Measurements from ENCODE around the gene USP21.

The USP21 gene

DNA sequence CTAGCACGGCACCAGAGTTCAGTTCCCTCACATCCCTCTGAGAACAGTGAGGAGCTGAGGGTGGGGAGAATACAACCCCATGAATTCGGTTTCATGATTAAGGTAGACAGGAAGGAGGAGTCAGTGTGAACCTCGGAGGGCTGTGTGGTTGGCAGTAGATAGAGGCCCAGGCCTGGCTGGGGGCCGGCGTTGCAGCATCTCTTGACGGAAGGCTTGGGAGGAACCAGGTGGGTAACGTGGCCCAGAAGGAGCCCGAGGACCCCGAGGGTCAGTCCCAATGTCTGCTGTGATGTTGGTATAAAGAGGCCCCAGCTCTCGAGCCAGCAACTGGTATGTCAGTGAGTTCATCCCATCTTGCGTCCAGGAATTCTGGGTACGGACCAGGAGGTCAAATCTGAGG is 12.4 kb downstream of the USP21 start:
- H3K4me1 ChIP-seq, result no peaks in the 10 kb centered on the region
- H3K9ac ChIP-seq, result no peak overlapping the region
- H3K27ac ChIP-seq, result no peak overlapping the region
- no peaks in the 10 kb centered on the region for H3K79me2 ChIP-seq
- no peaks in the 10 kb centered on the region for H3K27me3 ChIP-seq (ENCODE audit: control insufficient read depth, insufficient read depth, low read length)
- TF ChIP-seq, protein P1, sequence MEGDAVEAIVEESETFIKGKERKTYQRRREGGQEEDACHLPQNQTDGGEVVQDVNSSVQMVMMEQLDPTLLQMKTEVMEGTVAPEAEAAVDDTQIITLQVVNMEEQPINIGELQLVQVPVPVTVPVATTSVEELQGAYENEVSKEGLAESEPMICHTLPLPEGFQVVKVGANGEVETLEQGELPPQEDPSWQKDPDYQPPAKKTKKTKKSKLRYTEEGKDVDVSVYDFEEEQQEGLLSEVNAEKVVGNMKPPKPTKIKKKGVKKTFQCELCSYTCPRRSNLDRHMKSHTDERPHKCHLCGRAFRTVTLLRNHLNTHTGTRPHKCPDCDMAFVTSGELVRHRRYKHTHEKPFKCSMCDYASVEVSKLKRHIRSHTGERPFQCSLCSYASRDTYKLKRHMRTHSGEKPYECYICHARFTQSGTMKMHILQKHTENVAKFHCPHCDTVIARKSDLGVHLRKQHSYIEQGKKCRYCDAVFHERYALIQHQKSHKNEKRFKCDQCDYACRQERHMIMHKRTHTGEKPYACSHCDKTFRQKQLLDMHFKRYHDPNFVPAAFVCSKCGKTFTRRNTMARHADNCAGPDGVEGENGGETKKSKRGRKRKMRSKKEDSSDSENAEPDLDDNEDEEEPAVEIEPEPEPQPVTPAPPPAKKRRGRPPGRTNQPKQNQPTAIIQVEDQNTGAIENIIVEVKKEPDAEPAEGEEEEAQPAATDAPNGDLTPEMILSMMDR (IDR thresholded peaks at IDR 0.05), result no peak
- H3K4me3 ChIP-seq (ENCODE audit: low read depth, low read length), result no peak overlapping the region
- no peak overlapping the region for H2AFZ ChIP-seq
- H3K36me3 ChIP-seq (ENCODE audit: control insufficient read depth, insufficient read depth, low read length), result no peaks in the 10 kb centered on the region
- no peak overlapping the region for H3K4me2 ChIP-seq (ENCODE audit: low read length)
- no peaks in the 10 kb centered on the region for H3K9me3 ChIP-seq (ENCODE audit: control insufficient read depth, low read length)

DNA sequence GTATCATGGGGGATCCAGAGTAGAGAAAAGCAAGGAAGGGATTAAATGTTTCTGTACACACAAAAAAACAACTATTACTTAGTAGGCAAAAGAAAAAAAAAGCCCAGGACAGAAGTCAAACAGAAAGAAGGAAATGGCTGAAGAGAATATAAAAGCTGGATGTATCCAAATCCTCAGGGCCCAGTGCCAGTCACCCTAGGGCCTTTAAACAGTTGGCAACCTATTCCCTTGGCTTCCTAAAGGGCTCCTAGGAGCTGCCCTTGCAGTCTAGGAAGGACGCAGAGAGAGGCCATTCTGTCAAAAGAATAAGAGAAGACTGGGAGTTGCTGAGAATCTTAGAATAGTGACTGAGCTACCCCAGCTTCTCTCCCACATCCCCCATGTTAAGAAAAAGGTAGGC is 13.0 kb downstream of the USP21 start:
- Histone ChIP-seq H3K4me3 (ENCODE audit: low read depth, low read length) (no peak overlapping the region), H3K36me3 (ENCODE audit: control insufficient read depth, insufficient read depth, low read length) (no peaks in the 10 kb centered on the region), H3K27ac (peak overlapping the region; percentile 32), H2AFZ (no peak overlapping the region), H3K4me2 (ENCODE audit: low read length) (no peak overlapping the region), H3K9ac (no peak overlapping the region), H3K9me3 (ENCODE audit: control insufficient read depth, low read length) (no peaks in the 10 kb centered on the region), H3K4me1 (no peaks in the 10 kb centered on the region), H3K79me2 (no peaks in the 10 kb centered on the region), H3K27me3 (ENCODE audit: control insufficient read depth, insufficient read depth, low read length) (no peaks in the 10 kb centered on the region)
- TF ChIP-seq, protein P1 (IDR thresholded peaks at IDR 0.05), result no peak

DNA sequence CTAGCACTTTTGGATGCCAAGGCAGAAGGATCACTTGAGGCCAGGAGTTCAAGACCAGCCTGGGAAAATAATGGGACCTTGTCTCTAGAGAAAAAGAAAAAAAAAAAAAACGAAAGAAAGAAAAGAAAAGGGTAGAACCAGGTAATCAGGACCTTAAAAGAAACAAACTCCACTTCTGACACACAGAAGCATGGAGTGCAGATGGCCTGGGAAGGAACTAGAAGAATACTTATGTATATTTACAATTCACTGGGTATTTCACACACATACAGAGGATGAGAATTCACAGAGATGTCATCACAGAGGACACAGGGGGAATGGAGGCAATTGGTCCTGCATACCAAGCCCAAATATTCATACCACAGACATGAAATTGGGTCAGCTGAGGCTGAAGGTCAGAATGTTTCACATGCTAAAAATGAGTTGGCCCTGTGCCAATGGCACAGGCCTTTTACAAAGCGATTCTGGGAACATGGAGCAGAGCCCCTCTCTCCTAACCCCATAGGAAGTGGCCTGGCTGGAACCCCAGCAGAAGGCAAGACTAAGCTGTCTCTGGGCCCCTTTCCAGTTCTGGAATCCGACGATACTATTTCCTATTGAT is 13.6 kb downstream of the USP21 start:
- no peak overlapping the region for H3K4me3 ChIP-seq (ENCODE audit: low read depth, low read length)
- H2AFZ ChIP-seq, result no peak overlapping the region
- TF ChIP-seq, protein P1 (IDR thresholded peaks at IDR 0.05), result no peak
- H3K27ac ChIP-seq, result peak overlapping the region; percentile 44
- H3K9me3 ChIP-seq (ENCODE audit: control insufficient read depth, low read length), result no peaks in the 10 kb centered on the region
- no peak overlapping the region for H3K4me2 ChIP-seq (ENCODE audit: low read length)
- no peaks in the 10 kb centered on the region for H3K36me3 ChIP-seq (ENCODE audit: control insufficient read depth, insufficient read depth, low read length)
- H3K27me3 ChIP-seq (ENCODE audit: control insufficient read depth, insufficient read depth, low read length), result no peaks in the 10 kb centered on the region
- H3K4me1 ChIP-seq, result no peaks in the 10 kb centered on the region
- H3K9ac ChIP-seq, result no peak overlapping the region
- peaks cover 2% of the 10 kb centered on the region for H3K79me2 ChIP-seq

DNA sequence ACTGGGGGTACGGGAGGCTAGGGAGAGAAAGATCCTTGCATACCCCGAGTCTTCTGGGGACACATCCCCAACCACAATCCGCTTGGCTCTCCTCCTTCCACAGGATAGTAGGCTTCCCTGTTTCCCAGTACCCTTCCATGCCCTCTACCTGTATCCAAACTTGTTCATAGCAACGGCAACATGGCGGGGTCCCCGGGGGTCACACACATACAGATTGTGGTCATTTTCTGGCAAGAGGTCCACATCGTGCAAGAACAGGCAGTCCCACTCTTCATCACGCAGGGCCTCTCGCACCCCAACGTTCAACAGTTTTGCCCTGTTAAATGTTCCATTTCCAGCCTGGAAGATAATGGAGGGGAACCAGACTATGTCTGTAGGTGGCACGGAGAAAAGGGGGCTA is 14.4 kb downstream of the USP21 start:
- Histone ChIP-seq H3K79me2 (peaks cover 4% of the 10 kb centered on the region), H3K9me3 (ENCODE audit: control insufficient read depth, low read length) (no peaks in the 10 kb centered on the region), H3K4me3 (ENCODE audit: low read depth, low read length) (no peak overlapping the region), H3K4me1 (peaks cover 3% of the 10 kb centered on the region), H2AFZ (no peak overlapping the region), H3K36me3 (ENCODE audit: control insufficient read depth, insufficient read depth, low read length) (no peaks in the 10 kb centered on the region), H3K27me3 (ENCODE audit: control insufficient read depth, insufficient read depth, low read length) (no peaks in the 10 kb centered on the region), H3K4me2 (ENCODE audit: low read length) (no peak overlapping the region), H3K27ac (no peak overlapping the region), H3K9ac (no peak overlapping the region)
- TF ChIP-seq, protein P1 (IDR thresholded peaks at IDR 0.05), result no peak

DNA sequence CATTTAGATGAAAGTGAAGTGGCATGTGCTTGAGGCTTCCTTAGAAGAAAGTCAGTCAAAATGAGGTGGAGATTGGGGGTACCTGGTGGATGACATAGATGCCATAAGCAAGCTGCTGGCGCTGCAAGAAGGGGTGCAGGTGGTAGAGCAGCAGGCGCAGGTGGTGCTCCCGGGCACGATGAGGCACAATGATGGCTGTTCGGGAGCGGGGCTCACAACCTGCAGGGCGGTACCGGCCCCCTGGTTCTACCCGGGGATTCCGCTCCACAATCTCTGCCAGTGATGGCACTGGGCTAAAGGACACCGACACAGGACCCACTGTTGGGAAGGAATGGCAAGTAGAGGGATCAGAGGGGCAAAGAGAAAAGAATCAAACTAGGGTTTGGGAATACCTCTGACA is 15.6 kb downstream of the USP21 start:
- Histone ChIP-seq H3K4me1 (peaks cover 3% of the 10 kb centered on the region), H3K27me3 (ENCODE audit: control insufficient read depth, insufficient read depth, low read length) (no peaks in the 10 kb centered on the region), H3K9me3 (ENCODE audit: control insufficient read depth, low read length) (no peaks in the 10 kb centered on the region), H3K4me2 (ENCODE audit: low read length) (no peak overlapping the region), H3K36me3 (ENCODE audit: control insufficient read depth, insufficient read depth, low read length) (no peaks in the 10 kb centered on the region), H3K9ac (no peak overlapping the region), H3K4me3 (ENCODE audit: low read depth, low read length) (no peak overlapping the region), H2AFZ (no peak overlapping the region), H3K27ac (no peak overlapping the region), H3K79me2 (peaks cover 4% of the 10 kb centered on the region)
- TF ChIP-seq, protein P1 (IDR thresholded peaks at IDR 0.05), result no peak

Data from parathyroid adenoma (tissue), 2 donors.